H1 (cell line): Measurements from ENCODE around the gene FNDC5. TPM values are rescaled to one million over a fixed set of nuclear protein-coding genes. Genes with fewer than 3 reads are reported as not detected.

Experiments
- CTCF ChIA-PET: fragments of 300-600 bp; sonication (Branson Sonifier 250); formaldehyde crosslinking; loops from one replicate; lab custom pipeline; 2021; ENCODE audit not compliant: partially characterized antibody; lab: Charles Lee
- POLR2A ChIA-PET: fragments of 300-600 bp; sonication (Branson Sonifier 250); formaldehyde crosslinking; loops from one replicate; lab custom pipeline; 2021; ENCODE audit warnings: inconsistent platforms; ENCODE audit not compliant: partially characterized antibody; lab: Charles Lee
- DNase-seq, 2 experiments: peaks; one replicate each; pipeline versions ENCODE4 v3.0.0 to v3.0.0-alpha.2; 2010 to 2022; ENCODE audit warnings: low spot score in 2 of 2, low read depth in 1 of 2, mixed read lengths in 1 of 2
- FAIRE-seq: peaks from 2 replicates; lab custom pipeline; 2011; peaks lifted over from hg19 to GRCh38; lab: Jason Lieb, UNC
- H2AFZ ChIP-seq: 2 replicates; pipeline ENCODE4 v1.8.1; 2012; ENCODE audit warnings: low read length, inconsistent platforms
- H2AK5ac ChIP-seq: 2 replicates; pipeline ENCODE4 v1.6.1; 2013; ENCODE audit warnings: low read depth, low read length
- H2BK120ac ChIP-seq: replicated peaks from 2 replicates; pipeline ENCODE3; 2013; ENCODE audit warnings: low read depth, low read length, inconsistent platforms
- H2BK12ac ChIP-seq: 2 replicates; pipeline ENCODE4 v1.6.1; 2013; ENCODE audit warnings: low read depth, low read length
- H2BK15ac ChIP-seq: 2 replicates; pipeline ENCODE4 v1.6.1; 2013; ENCODE audit warnings: low read length
- H2BK20ac ChIP-seq: 2 replicates; pipeline ENCODE4 v1.6.1; 2013; ENCODE audit warnings: low read length
- H2BK5ac ChIP-seq: 2 replicates; pipeline ENCODE4 v1.6.1; 2013; ENCODE audit warnings: low read depth, low read length
- H3K14ac ChIP-seq: 2 replicates; pipeline ENCODE4 v1.6.1; 2013; ENCODE audit warnings: inconsistent platforms; ENCODE audit not compliant: insufficient read length
- H3K18ac ChIP-seq: 2 replicates; pipeline ENCODE4 v1.6.1; 2013; ENCODE audit warnings: low read length; ENCODE audit errors: extremely low read depth
- H3K23ac ChIP-seq: 2 replicates; pipeline ENCODE4 v1.6.1; 2013; ENCODE audit warnings: inconsistent platforms; ENCODE audit not compliant: insufficient read length
- H3K23me2 ChIP-seq: 2 replicates; pipeline ENCODE4 v1.6.1; 2013; ENCODE audit warnings: low read depth, low read length
- H3K27ac ChIP-seq: 2 replicates; pipeline ENCODE4 v1.6.1; 2011; ENCODE audit warnings: low read depth, low read length, inconsistent platforms
- H3K27me3 ChIP-seq, 4 experiments: replicated peaks in 1 of 4; 1 replicate in 1 of 4; 2 replicates in 3 of 4; pipeline versions ENCODE4 v1.6.1 to v1.8.1; 2011 to 2013; ENCODE audit warnings: low read length in 3 of 4, mild to moderate bottlenecking in 3 of 4, inconsistent platforms in 2 of 4, mixed read lengths in 2 of 4, moderate library complexity in 1 of 4; ENCODE audit not compliant: control insufficient read depth in 3 of 4, insufficient read depth in 3 of 4; ENCODE audit errors: extremely low read depth in 1 of 4
- H3K36me3 ChIP-seq, 4 experiments: 2 replicates each; pipeline versions ENCODE4 v1.6.1 to v1.8.1; 2011 to 2013; ENCODE audit warnings: mild to moderate bottlenecking in 4 of 4, low read length in 3 of 4, moderate library complexity in 2 of 4, control low read depth in 1 of 4, inconsistent platforms in 1 of 4; ENCODE audit not compliant: insufficient read depth in 4 of 4, control insufficient read depth in 2 of 4
- H3K4ac ChIP-seq: replicated peaks from 2 replicates; pipeline ENCODE3; 2013; ENCODE audit warnings: low read length, low read depth, mixed read lengths, inconsistent platforms; ENCODE audit not compliant: insufficient read length
- H3K4me1 ChIP-seq, 4 experiments: replicated peaks in 1 of 4; 1 replicate in 1 of 4; 2 replicates in 3 of 4; pipeline versions ENCODE4 v1.6.1 to v1.8.1; 2011 to 2013; ENCODE audit warnings: low read length in 3 of 4, inconsistent platforms in 2 of 4, mixed read lengths in 1 of 4; ENCODE audit not compliant: insufficient read depth in 4 of 4, control insufficient read depth in 3 of 4
- H3K4me2 ChIP-seq, 2 experiments: 2 replicates each; pipeline versions ENCODE4 v1.6.1 to v1.8.1; 2011 to 2013; ENCODE audit warnings: low read depth in 2 of 2, low read length in 2 of 2, control low read depth in 1 of 2, inconsistent platforms in 1 of 2, mild to moderate bottlenecking in 1 of 2; ENCODE audit not compliant: insufficient read depth in 1 of 2
- H3K4me3 ChIP-seq, 4 experiments: fragments of 200-600, 300-600 bp in 1 of 4; sonication (generic), shearing (Covaris generic), sonication (Bioruptor Twin) in 1 of 4; 2 replicates each; pipeline versions ENCODE4 v1.5.1 to v1.8.1; 2011 to 2016; ENCODE audit warnings: low read length in 4 of 4, low read depth in 3 of 4, control low read depth in 2 of 4, inconsistent platforms in 2 of 4, mild to moderate bottlenecking in 2 of 4, mixed read lengths in 1 of 4, moderate library complexity in 1 of 4; ENCODE audit not compliant: insufficient read depth in 2 of 4; ENCODE audit errors: extremely low read depth in 1 of 4
- H3K56ac ChIP-seq: replicated peaks from 2 replicates; pipeline ENCODE3; 2013; ENCODE audit warnings: low read depth, mild to moderate bottlenecking, mixed read lengths, low read length, inconsistent platforms; ENCODE audit not compliant: insufficient read length
- H3K79me1 ChIP-seq: 2 replicates; pipeline ENCODE4 v1.6.1; 2013; ENCODE audit warnings: low read depth, low read length, control low read depth
- H3K79me2 ChIP-seq, 2 experiments: 2 replicates each; pipeline versions ENCODE4 v1.6.1 to v1.8.1; 2012 to 2013; ENCODE audit warnings: low read length in 2 of 2, mild to moderate bottlenecking in 2 of 2, inconsistent platforms in 1 of 2; ENCODE audit not compliant: insufficient read depth in 2 of 2, control insufficient read depth in 1 of 2
- H3K9ac ChIP-seq, 4 experiments: replicated peaks in 1 of 4; 1 replicate in 1 of 4; 2 replicates in 3 of 4; pipeline versions ENCODE4 v1.6.1 to v1.8.1; 2011 to 2013; ENCODE audit warnings: low read depth in 3 of 4, low read length in 3 of 4, control low read depth in 2 of 4, mild to moderate bottlenecking in 2 of 4, moderate library complexity in 2 of 4, inconsistent platforms in 1 of 4; ENCODE audit errors: extremely low read depth in 1 of 4
- H3K9me3 ChIP-seq, 2 experiments: 2 replicates each; pipeline versions ENCODE4 v1.6.1 to v1.8.1; 2012 to 2013; ENCODE audit warnings: mild to moderate bottlenecking in 2 of 2, moderate library complexity in 2 of 2, control low read depth in 1 of 2, inconsistent platforms in 1 of 2, low read depth in 1 of 2, low read length in 1 of 2, mixed read lengths in 1 of 2; ENCODE audit not compliant: insufficient read depth in 2 of 2
- H4K20me1 ChIP-seq, 2 experiments: replicated peaks in 1 of 2; 2 replicates each; pipeline versions ENCODE3 to v1.8.1; 2011 to 2013; ENCODE audit warnings: inconsistent platforms in 2 of 2, low read length in 2 of 2, mild to moderate bottlenecking in 1 of 2; ENCODE audit not compliant: insufficient read depth in 2 of 2, control insufficient read depth in 1 of 2
- H4K5ac ChIP-seq: 2 replicates; pipeline ENCODE4 v1.6.1; 2013; ENCODE audit warnings: low read length, low read depth, mixed read lengths, inconsistent platforms; ENCODE audit not compliant: insufficient read length
- H4K8ac ChIP-seq: 2 replicates; pipeline ENCODE4 v1.8.0; 2013; ENCODE audit warnings: mild to moderate bottlenecking, moderate library complexity, low read length, inconsistent platforms; ENCODE audit not compliant: insufficient read depth; ENCODE audit errors: extremely low read depth
- H4K91ac ChIP-seq: replicated peaks from 2 replicates; pipeline ENCODE3; 2013; ENCODE audit warnings: low read length, mixed read lengths, inconsistent platforms; ENCODE audit not compliant: insufficient read length
- CBX5 ChIP-seq: fragments of 300-800, 300-1000 bp; sonication (generic); IDR thresholded peaks from 2 replicates; pipeline ENCODE4 v1.7.1; 2016; ENCODE audit warnings: antibody characterized with exemption, low read length, low read depth
- E2F6 ChIP-seq: IDR thresholded peaks from 2 replicates; pipeline ENCODE4 v1.6.1; 2012; ENCODE audit warnings: inconsistent platforms
- EP300 ChIP-seq, 2 experiments: IDR thresholded peaks; 1 replicate in 1 of 2; 2 replicates in 1 of 2; pipeline ENCODE4 v1.6.1; 2011 to 2012; ENCODE audit warnings: low read depth in 2 of 2, low read length in 2 of 2, mild to moderate bottlenecking in 2 of 2, borderline replicate concordance in 1 of 2, inconsistent platforms in 1 of 2, moderate library complexity in 1 of 2
- NANOG ChIP-seq: IDR thresholded peaks from 2 replicates; pipeline ENCODE4 v1.6.1; 2011; ENCODE audit warnings: low read length, low read depth, mild to moderate bottlenecking, inconsistent platforms; ENCODE audit not compliant: insufficient read depth, poor library complexity, severe bottlenecking
- POU5F1 ChIP-seq: IDR thresholded peaks from 2 replicates; pipeline ENCODE4 v1.6.1; 2011; ENCODE audit warnings: low read depth, mild to moderate bottlenecking, low read length, moderate library complexity
- TBP ChIP-seq: IDR thresholded peaks from 2 replicates; pipeline ENCODE4 v1.6.1; 2011; ENCODE audit warnings: low read depth, low read length, improper control_type of control experiment
- WGBS, 2 experiments: shearing (Covaris generic) in 1 of 2; methylation state at CpG; one replicate each; pipeline versions ENCODE4 v1.1.6 to v1.1.7; 2013 to 2015; ENCODE audit warnings: low lambda C conversion rate in 2 of 2, mixed read lengths in 2 of 2, inconsistent platforms in 1 of 2, low coverage in 1 of 2, missing lambda C conversion rate in 1 of 2; ENCODE audit not compliant: insufficient replicate concordance in 2 of 2, insufficient coverage in 1 of 2, insufficient read length in 1 of 2; ENCODE audit errors: extremely low coverage in 1 of 2, missing lambda C conversion rate in 1 of 2; 5-methylcytosine and 5-hydroxymethylcytosine counted together
- polyA plus RNA-seq, 7 experiments: library from polyadenylated mRNA; depleted of rRNA in 3 of 7; stranded (reverse) in 5 of 7; unstranded in 2 of 7; fragments of >200 nt in 5 of 7; fragments of 200-250 nt in 2 of 7; gene quantifications; 1 replicate in 5 of 7; 2 replicates in 1 of 7; 4 replicates in 1 of 7; pipeline versions ENCODE4 v1.2.1 to v1.2.3, GENCODE V29; 2011 to 2013; ENCODE audit warnings: missing spikeins in 2 of 7, mixed read lengths in 2 of 7
- total RNA-seq: library from RNA; stranded (reverse); fragmentation: NEBNext Ultra II Directional; extraction: Animal tissue kit (Norgen Biotek cat#: 25700); gene quantifications from 2 replicates; pipeline ENCODE4 v1.2.1, GENCODE V29; 2021

FNDC5 gene
- total and polyA plus RNA-seq, 2 of the 8 experiments (the other 6 are each of a cell fraction or from before 2014, with no cell fraction given): 1.8 to 2.0 TPM

- FAIRE-seq: no peak
- Histone ChIP-seq H3K4me2 (peak overlapping the region in 1 of 2 experiments; percentile 50; a peak in 3 of 4 replicates), H3K23ac (no peak overlapping the region), H3K14ac (no peak overlapping the region), H3K9me3 (no peaks in the 10 kb centered on the region), H2BK12ac (no peak overlapping the region; the same call in 1 of the 2 replicates), H2AK5ac (no peak overlapping the region), H3K23me2 (peaks cover 5% of the 10 kb centered on the region; the same call in 1 of the 2 replicates), H2BK15ac (0 out of 2 replicates have a peak overlapping the region, but pooled peaks have one; percentile 67), H2BK20ac (0 out of 2 replicates have a peak overlapping the region, but pooled peaks have one; percentile 21), H4K91ac (no peak overlapping the region), H3K9ac (no peak overlapping the region), H3K4ac (no peak overlapping the region), H3K79me1 (no peaks in the 10 kb centered on the region), H3K18ac (peak overlapping the region; percentile 15; the same call in 1 of the 2 replicates), H3K4me1 (peaks cover 0 to 19% (median 12%) of the 10 kb centered on the region in 4 experiments; a peak in 6 of 7 replicates), H2BK5ac (no peak overlapping the region; the same call in 1 of the 2 replicates), H3K27ac (no peak overlapping the region), H3K56ac (no peak overlapping the region), H2AFZ (peak overlapping the region; percentile 65), H3K4me3 (no peak overlapping the region), H2BK120ac (no peak overlapping the region), H4K5ac (no peak overlapping the region), H3K27me3 (peaks cover 3 to 20% (median 14%) of the 10 kb centered on the region in 4 experiments; a peak in 6 of 7 replicates), H4K20me1 (peaks cover 0 to 9% of the 10 kb centered on the region in 2 experiments), H3K36me3 (no peaks in the 10 kb centered on the region), H4K8ac (0 out of 2 replicates have a peak overlapping the region, but pooled peaks have one; percentile 15), H3K79me2 (no peaks in the 10 kb centered on the region)
- 65% methylated on average over 22 of the region's 22 CpGs; no CpG with 5 or more reads in 1 of the 2 experiments for WGBS, 2 experiments
- no peak for DNase-seq
- ChIA-PET POLR2A (interaction anchor here (1.2 to 1.7 kb wide), 2 partner anchors 10 to 11 kb away, joined by 3 to 10 read pairs; no protein-coding TSS in a partner anchor), CTCF (interaction anchor here (0.5 to 19.0 kb wide), 7 partner anchors 10 to 211 kb away, joined by 3 to 382 read pairs (median 4); partner anchors contain the start of gene HPCA)
- peak in 1 of 2 experiments; percentile 80; a peak in 1 of 3 replicates for TF ChIP-seq EP300 (IDR thresholded peaks at IDR 0.05; ENCODE audit: borderline replicate concordance in 1 of 2, low read depth in 2 of 2, low read length in 2 of 2)
- no peak for TF ChIP-seq TBP
- TF ChIP-seq E2F6: no peak
- TF ChIP-seq POU5F1: no peak
- no peak for TF ChIP-seq NANOG
- TF ChIP-seq CBX5: no peak
These were observed 11.4 kb upstream of the FNDC5 start for GRCh38 chr1:32881871-32882850.
